G401 (cell line): ENCODE measurements around the gene A4GALT. TPM values are rescaled to one million over a fixed set of nuclear protein-coding genes. Genes with fewer than 3 reads are reported as not detected.
"Not testable (repeated sequence)": the region's sequence is repeated elsewhere in the genome, so short reads cannot be mapped to it uniquely, and the experiment has no call there.

Source experiments
- DNase-seq: peaks from one replicate; pipeline ENCODE4 v3.0.0-alpha.2; 2015; ENCODE audit warnings: low spot score
- in situ Hi-C: cut with HindIII; loops from 2 replicates; pipeline ENCODE4 v1.10.0; 2016; ENCODE audit warnings: low sequenced_read_pairs, mixed read lengths
- total RNA-seq: library from RNA; depleted of rRNA; stranded (reverse); fragments of >200 nt; shearing (Covaris generic); gene quantifications from 2 replicates; pipeline ENCODE4 v1.2.3, GENCODE V29; 2014; rRNA removed

A4GALT gene, protein sequence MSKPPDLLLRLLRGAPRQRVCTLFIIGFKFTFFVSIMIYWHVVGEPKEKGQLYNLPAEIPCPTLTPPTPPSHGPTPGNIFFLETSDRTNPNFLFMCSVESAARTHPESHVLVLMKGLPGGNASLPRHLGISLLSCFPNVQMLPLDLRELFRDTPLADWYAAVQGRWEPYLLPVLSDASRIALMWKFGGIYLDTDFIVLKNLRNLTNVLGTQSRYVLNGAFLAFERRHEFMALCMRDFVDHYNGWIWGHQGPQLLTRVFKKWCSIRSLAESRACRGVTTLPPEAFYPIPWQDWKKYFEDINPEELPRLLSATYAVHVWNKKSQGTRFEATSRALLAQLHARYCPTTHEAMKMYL
- total RNA-seq, result 3.4 and 3.5 TPM in 2 replicates

DNA sequence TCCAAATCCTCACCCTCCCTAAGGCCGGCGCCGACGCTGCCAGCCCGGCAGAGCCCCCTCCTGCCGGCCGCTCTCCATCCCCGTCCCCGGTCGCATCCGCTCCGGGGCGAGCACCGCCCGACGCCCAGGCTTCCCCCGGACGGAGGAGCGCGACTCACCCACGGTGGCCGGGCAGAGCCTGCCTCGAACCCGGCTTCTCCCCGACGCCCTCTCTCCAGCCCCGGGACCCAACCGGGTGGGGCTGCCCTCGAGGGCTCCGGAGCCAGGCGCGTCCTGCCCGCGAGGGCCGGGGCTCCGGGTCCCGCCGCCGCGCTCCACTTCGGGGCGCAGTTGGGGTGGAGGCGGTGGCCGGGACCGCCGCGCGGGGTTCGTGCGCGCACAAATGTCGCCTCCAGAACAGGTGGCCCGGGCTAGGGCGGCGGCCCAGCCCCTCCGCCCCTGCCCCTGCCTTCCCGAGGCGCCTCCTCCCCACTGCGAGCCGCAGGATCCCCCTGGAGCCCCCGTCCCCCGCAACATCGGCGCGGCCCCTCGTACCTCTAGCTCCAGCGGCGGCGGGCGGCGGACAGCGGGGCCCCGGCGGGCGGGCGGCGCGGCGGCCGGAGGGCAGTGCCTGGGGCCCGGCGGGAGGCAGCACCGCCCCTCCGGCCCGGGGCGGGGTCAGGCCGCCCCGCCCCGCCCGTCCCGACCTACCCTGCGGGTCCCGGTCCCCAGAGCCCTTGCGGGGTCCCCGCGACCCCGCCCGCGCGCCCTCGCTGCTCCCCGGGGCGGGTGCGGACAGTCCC lies at the start of gene A4GALT:
Gene A4GALT, minus strand, starts transcription at position 608 of the 782 bp plus-strand sequence. CDS start 26,919 bp downstream, outside the sequence.
- no peak for DNase-seq
- in situ Hi-C loops, result no loop called here

DNA sequence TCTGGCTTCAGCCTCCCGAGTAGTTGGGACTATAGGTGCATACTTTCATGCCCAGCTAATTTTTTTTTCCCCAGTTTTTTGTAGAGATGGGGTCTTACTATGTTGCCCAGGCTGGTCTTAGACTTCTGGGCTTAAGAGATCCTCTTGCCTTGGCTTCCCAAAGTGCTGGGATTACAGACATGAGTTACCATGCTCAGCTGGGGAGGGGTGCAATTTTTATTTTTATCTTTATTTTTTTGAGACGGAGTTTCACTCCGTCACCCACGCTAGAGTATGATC lies 49.7 kb upstream of the A4GALT start:
- in situ Hi-C loops, result no loop called here

GRCh38 chr22:42769574-42770447 lies 49.1 kb upstream of the A4GALT start:
- in situ Hi-C loops, result no loop called here
- DNase-seq, result no peak

More for the DNA sequence above, 49.7 kb upstream of the A4GALT start:
- no peak for DNase-seq

DNA sequence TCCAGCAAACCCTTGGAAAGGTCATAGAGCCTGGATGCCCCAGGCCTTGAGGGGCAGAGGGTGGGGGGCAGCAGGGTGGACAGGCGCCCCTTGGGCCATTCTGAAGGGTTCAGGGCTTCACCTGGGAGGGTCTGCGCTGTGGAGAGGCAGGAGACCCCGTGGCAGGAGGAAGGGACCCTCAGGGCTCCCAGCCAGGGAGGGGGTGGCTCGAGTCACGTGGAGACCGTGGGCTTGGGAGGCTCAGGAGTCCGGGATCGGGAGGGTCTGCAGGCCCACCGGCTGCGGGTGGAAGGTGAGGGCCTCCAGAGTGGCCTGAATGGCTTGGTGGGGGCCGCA lies 48.5 kb upstream of the A4GALT start:
- in situ Hi-C loops, result no loop called here
- DNase-seq, result no peak

- in situ Hi-C loops, result no loop called here
- no peak for DNase-seq
These were observed 47.8 kb upstream of the A4GALT start for GRCh38 chr22:42768385-42769035.

DNA sequence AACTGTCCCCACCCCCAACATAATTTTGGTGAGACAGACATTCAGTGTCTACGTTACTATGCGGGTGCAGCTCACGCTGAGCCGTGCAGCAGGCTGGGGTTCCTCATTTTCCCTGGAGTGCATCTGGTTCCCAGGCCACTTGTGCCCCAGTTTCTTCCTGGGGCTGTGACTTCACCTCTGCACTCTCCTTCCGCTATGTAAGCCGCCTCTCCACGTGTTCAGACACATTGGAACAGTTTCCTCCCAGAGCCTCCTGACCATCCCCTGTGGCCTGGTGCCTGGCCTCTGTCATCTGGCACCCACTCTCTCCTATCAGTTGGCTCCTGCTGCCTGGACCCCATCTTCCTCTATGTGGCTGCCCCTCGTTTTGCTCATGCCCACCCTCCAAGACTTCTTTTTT lies 46.2 kb upstream of the A4GALT start:
- DNase-seq, result no peak
- in situ Hi-C loops, result no loop called here

GRCh38 chr22:42764895-42765363 lies 44.3 kb upstream of the A4GALT start:
- in situ Hi-C loops, result no loop called here
- no peak for DNase-seq

DNA sequence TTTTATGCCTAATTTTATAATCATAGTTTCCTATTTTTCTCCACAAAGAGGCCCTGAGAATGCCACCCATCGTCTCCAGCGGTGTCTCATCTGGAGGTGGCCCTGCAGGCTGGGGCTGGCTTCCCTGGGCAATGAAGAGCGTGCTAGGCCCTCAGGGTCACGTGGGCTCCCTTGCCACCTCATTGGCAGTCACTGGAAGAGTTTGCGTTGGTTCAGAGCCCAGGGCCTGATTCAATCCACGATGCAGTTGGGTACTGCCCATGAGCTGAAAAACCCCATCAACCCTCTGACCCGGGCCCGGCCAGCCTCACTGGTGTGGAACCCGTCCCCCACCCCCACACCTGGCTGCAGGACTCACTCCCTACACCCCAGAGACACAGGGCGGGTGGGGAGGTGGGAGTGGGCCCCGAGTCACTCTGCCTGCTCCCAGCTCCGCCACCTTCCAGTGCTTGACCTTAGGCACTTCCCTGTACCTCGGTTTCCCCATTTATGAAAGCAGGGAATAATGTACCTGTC lies 43.4 kb upstream of the A4GALT start:
- DNase-seq, result no peak
- in situ Hi-C loops, result no loop called here

- no peak for DNase-seq
- in situ Hi-C loops, result no loop called here
These were observed 40.3 kb upstream of the A4GALT start for GRCh38 chr22:42760806-42761565.

GRCh38 chr22:42758931-42759629 lies 38.4 kb upstream of the A4GALT start:
- DNase-seq, result no peak
- in situ Hi-C loops, result no loop called here

- DNase-seq, in situ Hi-C loops: not testable (repeated sequence)
These were observed 34.9 kb upstream of the A4GALT start for GRCh38 chr22:42755553-42755952.

GRCh38 chr22:42755121-42755520 lies 34.5 kb upstream of the A4GALT start:
- DNase-seq, in situ Hi-C loops: not testable (repeated sequence)

GRCh38 chr22:42754658-42755057 lies 34.0 kb upstream of the A4GALT start:
- no peak for DNase-seq
- in situ Hi-C loops, result no loop called here

DNA sequence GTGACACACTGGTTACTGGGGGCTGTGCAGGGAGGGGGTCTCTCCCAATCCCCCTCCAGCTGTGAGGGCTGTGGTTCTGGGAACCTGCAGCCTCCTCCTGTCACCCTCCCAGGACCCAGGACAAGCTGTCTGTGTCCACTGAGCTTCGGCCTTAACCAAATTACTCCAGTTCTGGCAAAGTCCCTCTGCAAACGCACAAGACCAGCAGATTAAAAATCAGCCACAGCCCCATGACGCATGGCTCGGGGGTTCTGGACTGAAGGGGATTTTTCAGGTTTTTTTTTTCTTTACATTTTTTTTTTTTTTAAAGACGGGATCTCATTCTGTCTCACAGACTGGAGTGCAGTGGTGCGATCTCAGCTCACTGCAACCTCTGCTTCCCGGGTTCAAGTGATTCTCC lies 32.2 kb upstream of the A4GALT start:
- DNase-seq, result no peak
- in situ Hi-C loops, result no loop called here

DNA sequence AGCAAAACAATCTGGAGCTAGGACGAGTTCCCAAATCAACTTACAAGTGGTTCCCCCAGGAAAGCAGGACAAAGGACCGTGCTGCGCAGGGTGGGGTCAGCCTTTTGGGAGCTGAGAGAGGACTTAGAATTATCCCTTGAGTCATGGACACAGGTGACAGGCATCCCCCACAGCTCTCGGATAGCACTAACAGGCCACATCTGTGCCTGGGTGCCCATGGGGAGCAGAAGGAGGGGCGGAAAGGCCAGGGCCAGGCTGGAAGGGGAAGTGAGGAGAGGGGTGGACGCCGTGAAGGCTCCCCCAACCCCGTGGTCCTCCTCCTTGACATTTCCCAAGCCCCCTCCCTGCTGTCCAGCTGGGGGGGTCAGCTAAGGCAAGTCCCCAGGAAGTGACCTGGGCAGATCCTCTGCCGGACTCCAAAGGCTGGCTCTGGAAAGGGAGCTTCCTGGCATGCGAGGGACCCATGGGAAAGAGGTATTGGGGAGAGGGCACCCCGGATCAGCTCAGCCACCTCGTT lies 31.6 kb upstream of the A4GALT start:
- DNase-seq, result no peak

GRCh38 chr22:42750421-42750820 lies 29.8 kb upstream of the A4GALT start:
- DNase-seq, in situ Hi-C loops: not testable (repeated sequence)

More for the DNA sequence above, 31.6 kb upstream of the A4GALT start:
- in situ Hi-C loops, result no loop called here

DNA sequence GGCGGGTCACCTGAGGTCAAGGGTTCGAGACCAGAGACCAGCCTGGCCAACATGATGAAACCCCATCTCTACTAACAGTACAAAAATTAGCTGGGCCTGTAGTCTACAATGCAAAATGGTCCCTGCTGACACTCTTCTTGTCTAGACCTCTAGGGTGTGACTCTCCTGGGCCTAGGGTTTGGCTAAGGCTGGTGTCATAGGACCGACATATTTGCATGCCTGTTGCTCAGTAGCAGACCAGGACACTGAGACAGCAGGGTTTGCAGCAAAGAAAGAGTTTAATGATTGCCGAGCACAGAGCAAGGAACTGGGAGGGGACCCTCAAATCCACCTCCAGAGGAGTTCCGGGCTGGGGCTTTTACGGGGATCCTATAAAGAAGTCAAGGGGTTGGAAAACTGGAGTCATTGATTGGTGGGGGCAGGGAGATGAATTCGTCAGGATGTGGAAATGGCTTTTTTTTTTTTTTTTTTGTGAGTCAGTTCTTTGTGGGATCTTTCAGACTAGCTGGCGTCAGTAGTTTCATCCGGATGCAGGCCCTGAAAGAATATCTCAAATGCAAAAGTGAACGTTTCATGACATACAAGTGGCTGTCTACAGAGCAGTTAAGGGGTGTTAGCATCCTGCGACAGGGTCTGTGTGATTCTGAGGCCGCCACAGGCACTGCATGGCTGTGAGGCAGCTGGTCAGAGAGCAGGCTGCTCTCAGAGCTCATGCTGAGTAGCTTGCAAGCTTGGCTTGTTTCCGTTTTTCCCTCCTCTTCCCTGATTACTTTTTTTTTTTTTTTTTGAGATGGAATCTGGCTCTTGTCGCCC lies 27.2 kb upstream of the A4GALT start:
- DNase-seq, result peak; percentile 51

More for the DNA sequence above, 27.2 kb upstream of the A4GALT start:
- in situ Hi-C loops, result no loop called here
